COLO829 (cell line): Measurements from ENCODE around the gene DHRS13.
"Not testable (repeated sequence)": the region's sequence is repeated elsewhere in the genome, so short reads cannot be mapped to it uniquely, and the experiment has no call there.

ENCODE experiments used
- DNase-seq: peaks from one replicate; pipeline ENCODE4 v3.0.0; 2012; ENCODE audit warnings: low spot score

The DHRS13 gene

GRCh38 chr17:28882154-28882895 is 20.6 kb downstream of the DHRS13 start:
- no peak for DNase-seq

GRCh38 chr17:28881533-28882056 is 21.3 kb downstream of the DHRS13 start:
- DNase-seq: no peak

DNA sequence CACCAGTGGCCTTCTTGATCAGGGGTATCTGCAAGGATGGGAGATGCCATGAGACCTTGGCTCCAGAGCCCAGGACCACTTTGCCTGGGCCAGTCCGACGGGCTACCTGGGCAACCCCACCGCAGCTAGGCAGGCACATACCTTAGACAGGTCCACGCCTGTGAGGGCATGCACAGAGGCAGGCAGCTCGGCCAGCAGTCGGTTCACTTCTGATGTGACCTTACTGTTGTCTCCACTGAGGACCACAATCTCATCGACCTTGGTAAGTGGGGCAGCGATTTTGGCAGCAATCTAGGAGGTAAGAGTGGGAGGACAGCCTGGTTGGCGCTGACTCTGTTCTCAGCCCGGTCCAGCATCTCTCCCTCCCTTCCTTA is 22.3 kb downstream of the DHRS13 start:
- DNase-seq: no peak

DNA sequence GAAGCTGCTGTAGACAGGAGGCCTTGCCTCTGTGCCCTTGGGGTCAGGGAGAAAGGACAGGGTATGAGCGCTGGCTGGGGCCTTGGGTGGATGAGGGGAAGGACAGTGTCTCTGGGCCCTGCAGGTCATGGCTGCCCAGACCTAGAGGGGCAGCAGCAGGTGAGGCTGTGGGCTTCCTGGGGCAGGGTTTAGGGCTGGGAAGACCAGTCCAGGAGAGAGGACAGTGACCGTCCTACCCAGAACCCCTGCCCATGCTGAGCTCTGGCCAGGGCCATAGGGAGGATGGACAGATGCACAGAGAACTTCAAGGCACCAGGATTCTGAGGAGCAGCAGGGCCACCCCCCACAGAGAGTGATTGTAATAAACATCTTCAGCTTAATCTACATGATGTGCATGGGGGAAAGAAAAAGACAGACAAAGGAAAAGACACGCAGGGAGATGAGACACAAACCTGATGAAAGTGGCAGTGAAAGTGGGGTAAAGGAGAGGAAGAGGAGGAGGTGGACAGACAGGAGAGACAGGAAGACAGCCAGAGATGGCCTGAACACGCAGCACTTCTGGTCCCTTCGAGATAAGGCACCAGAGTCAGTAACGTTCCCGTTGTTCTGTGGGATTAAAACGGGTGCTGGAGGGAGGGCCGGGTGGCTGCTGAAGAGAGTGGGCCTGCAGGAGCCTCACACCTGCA is 22.9 kb downstream of the DHRS13 start:
- no peak for DNase-seq

- peak; percentile 54 for DNase-seq
These were observed 23.9 kb downstream of the DHRS13 start for GRCh38 chr17:28878981-28879380.

DNA sequence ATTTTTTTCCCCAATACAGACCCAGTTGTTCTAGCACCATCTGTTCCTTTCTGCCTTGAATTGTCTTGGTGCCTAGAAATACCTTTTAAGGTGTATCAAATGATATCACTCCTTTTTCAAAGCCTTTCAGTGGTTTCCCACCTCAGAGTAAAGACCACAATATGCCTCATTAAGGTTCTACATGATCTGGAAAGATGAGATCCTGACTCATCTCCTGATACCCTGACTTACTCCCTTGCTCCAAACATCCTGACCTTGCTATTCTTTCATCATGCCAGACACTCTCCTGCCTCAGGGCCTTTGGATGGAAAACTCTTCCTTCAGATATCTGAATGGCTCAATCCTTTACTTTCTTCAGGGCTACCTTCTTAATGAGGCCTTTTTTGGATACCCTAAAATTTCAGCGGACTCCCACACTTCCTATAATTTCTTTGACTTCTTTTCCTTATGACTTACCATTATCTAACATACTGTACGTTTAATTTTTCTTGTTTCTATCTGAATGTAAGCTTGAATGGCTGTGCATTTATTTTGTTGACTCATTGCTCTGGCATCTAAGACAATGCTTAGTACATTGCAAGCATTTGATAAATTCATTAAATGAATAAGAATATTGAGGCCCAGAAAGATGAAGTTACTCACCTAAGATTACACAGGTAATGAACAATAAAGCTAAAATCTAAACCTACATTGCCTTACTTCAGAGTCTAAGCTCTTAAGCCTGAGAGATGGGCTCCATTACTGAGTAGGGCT is 24.5 kb downstream of the DHRS13 start:
- no peak for DNase-seq

GRCh38 chr17:28877150-28877711 is 25.6 kb downstream of the DHRS13 start:
- DNase-seq: not testable (repeated sequence)

GRCh38 chr17:28875848-28876550 is 26.9 kb downstream of the DHRS13 start:
- no peak for DNase-seq

DNA sequence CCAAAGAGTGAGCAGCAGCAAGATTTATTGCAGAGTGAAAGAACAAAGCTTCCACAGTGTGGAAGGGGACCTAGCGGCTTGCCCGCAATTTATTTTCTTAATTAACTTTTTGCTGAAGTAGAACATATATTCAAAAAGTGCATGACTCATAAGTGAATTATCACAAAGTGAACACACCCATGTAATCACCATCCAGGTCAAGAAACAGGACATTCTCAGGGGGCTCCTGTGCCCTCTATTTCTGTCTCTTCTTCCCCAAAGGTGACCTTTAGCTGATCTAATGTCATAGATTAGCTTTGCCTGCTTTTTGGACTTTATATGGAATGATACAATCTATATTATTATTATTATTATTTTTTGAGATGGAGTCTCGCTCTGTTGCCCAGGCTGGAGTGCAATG is 28.1 kb downstream of the DHRS13 start:
- no peak for DNase-seq

DNA sequence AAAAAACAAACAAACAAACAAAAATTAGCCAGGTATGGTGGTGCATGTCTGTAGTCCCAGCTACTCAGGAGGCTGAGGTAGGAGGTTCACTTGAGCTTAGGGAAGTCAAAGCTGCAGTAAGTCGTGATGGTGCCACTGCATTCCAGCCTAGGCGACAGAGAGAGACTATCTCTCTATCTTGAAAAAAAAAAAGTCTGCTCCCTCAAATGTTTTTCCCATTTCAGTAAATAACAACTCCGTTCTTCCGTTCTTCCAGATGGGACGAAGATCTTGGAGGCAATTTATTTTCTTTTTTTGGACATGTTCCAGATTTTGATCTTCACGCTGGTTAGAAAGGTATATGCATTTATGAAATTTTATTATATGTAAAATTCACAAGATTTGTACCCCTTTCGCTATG is 29.0 kb downstream of the DHRS13 start:
- no peak for DNase-seq

DNA sequence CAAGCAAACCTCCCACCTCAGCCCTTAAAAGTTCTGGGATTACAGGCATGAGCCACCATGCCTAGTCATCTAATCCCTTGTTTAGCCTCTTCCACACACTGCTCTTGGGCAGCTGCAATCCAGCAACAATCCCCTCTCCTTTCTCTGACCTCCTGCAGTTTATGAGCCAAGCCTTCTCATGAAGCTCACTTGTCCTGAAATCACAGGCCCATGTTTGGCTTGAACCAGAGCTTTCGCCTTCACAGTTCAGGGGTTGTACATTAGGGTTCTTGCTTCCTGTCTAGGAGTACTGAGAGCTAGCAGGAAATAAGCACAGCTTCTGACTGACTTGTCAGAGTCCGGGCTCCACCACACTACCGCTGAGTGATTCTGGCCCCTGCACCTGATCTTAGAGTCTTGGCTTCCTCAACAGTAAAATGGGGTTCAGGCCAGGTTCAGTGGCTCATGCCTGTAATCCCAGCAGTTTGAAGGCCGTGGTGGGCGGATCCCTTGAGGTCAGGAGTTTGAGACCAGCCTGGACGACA is 31.8 kb downstream of the DHRS13 start:
- no peak for DNase-seq

DNA sequence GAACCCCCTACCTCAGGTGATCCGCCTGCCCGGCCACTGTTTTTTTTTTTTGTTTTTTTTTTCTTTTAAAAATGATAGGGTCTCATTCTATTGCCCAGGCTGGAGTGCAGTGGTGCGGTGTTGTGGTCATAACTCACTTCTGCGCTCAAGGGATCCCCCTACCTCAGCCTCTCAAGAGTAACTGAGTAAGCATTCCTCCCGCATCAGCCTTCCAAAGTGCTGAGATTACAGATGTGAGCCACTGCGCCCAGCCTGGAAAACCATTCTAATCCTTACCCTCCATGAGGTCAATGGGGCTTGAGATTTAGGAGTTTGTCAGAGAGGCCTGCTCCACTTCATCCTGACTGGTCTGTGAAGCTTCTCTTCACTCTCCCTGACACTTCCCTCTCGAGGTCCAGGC is 35.6 kb downstream of the DHRS13 start:
- no peak for DNase-seq

DNA sequence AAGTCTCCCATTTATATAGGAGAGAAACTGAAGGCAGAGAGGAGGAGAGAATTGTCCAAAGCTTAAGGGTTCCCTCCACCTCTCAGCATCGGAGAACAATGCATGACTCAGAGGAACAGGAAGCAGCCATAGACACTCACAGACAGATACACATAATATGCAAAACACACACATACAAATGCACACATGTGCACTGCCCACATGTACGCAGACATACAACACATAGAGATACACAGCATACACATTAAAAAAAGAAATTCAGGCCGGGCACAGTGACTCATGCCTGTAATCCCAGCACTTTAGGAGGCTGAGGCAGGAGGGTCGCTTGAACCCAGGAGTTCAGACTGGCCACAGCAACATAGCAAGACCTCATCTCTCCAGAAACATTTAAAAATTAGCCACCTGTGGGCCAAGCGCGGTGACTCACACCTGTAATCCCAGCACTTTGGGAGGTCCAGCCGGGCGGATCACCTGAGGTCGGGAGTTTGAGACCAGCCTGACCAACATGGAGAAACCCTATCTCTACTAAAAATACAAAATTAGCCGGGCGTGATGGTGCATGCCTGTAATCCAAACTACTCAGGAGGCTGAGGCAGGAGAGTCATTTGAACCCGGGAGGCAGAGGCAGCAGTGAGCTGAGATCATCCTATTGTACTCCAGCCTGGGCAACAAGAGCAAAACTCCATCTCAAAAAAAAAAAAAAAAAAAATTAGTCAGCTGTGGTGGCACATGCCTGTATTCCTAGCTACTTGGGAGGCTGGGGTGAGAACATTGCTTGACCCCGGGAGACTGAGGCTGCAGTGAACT is 36.7 kb downstream of the DHRS13 start:
- DNase-seq: no peak

DNA sequence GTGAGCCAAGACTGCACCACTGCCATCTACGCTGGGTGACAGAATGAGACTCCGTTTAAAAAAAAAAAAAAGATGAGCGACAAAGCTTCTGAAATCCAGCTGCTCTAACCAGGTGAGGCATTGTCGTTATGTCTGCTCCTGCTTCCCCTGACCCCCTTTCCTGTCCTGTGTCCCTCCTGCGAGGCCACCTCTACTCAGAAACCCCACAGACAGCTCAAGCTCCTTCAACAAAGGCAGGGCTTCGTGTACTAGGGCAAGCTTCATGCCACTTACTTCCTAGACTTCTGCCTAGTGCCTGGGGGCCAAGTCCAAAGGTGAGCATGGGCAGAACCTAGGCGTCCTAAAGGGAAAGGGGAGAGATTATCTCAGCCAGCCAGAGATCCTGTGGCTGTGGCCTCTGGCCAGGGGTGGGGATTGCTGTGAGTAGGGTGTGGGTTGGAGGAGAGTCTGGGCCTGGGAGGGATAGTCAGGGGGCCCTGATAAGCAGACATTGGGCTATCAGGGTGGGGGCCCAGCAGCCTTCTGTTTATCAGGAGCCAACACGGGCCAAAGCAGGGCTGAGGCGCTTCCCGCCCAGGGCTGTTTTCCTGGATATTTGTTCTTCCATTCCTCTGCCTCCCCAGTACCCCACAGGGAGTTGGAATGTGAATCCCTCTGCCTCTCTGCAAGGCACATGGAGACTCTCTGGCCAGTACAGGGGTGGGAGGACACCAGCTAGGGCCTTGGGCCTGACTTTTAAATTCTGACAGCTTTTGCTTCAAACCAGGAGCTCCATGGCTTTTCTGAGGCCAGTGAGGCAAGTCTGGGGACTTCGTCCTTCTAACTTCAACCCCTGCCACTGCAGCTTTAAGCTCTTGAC is 37.7 kb downstream of the DHRS13 start:
- DNase-seq: no peak

- DNase-seq: no peak
These were observed 38.9 kb downstream of the DHRS13 start for GRCh38 chr17:28863953-28864352.

DNA sequence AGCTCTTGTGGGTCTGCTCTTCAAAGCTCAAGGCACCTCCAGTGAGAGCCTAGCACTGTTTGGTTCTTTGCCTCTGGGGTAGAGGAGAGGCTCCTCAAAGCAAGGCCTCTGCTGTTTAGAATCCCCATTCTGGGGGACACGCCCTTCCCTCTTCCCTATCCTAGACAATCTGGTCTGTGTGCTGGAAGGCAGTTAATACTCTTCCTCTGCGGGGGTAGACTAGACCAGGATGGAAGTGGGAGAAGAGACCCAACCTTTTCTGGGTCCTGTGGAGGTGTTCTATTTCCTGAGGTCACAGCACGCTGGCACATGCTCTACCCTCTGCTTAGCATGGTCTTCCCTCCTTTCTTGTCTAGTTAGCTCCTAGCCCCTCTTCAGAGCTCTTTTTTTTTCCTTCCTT is 40.3 kb downstream of the DHRS13 start:
- DNase-seq: no peak

DNA sequence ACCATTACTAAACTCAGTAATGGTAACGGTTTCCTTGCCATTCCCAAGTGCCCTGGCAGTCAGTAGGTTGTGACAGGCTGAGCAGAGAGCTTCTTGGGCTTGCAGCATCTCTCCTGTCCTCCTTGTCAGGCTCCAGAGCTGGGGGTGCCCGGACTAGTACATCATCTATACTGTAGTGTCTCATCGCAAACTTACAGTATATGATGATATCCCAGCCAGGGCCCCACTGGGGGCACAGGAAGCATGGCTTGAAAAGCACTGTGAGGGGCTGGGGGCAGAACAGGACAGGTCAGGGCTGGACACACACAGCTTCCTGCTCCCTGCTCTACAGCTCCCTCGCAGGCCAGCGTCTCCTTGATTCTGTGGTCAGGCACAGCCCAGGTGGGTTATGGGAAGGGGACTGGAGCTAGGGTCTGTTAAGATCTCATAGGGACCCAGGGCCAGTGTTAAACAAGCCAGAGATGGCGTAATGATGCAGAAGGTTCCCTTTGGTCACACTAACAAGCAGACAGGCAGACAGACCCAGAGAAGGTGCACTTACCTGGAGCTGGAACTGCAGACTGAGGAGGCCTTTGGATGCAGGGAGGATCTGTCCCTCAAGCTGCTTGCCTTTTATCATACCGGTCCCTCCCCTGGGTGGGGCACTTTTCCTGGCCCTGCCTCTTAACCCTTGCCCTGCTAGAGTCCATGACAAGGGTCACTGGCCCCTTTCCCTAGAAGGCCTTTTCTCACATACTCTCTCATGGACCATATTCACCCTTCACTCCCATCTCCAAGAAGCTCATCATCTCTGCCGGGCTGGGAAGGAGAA is 41.3 kb downstream of the DHRS13 start:
- no peak for DNase-seq

GRCh38 chr17:28860363-28860808 is 42.5 kb downstream of the DHRS13 start:
- DNase-seq: no peak

GRCh38 chr17:28858801-28859355 is 44.0 kb downstream of the DHRS13 start:
- no peak for DNase-seq
